Activated naive CD8-positive, alpha-beta T cell treated with anti-CD3 and anti-CD28 coated beads, Interleukin-2, amount 10 ng/mL, durations not matched to agents 7 days and 5 days (primary cell): Measurements from ENCODE around the gene PDE4B. TPM values are rescaled to one million over a fixed set of nuclear protein-coding genes. Genes with fewer than 3 reads are reported as not detected.

Experiments
- ATAC-seq: fragments of 150-1000 bp; cut with Tn5 transposase; one replicate; pipeline ENCODE4 v1.10.0; 2021; ENCODE audit warnings: low read depth, moderate library complexity
- POLR2A ChIA-PET: fragments of 350-600 bp; sonication (Branson Sonifier 250); formaldehyde crosslinking; loops from one replicate; lab custom pipeline; 2021; ENCODE audit warnings: antibody characterized with exemption; lab: Charles Lee
- DNase-seq: peaks from one replicate; pipeline ENCODE4 v3.0.0; 2021
- H3K27ac Mint-ChIP-seq: one replicate; pipeline ENCODE4 v1.8.0; 2022; ENCODE audit warnings: mild to moderate bottlenecking, mixed read lengths
- H3K27me3 Mint-ChIP-seq: one replicate; pipeline ENCODE4 v1.8.0; 2022; ENCODE audit warnings: mild to moderate bottlenecking, moderate library complexity, mixed read lengths
- H3K36me3 Mint-ChIP-seq: one replicate; pipeline ENCODE4 v1.8.0; 2021; ENCODE audit warnings: mild to moderate bottlenecking, mixed read lengths
- H3K4me1 Mint-ChIP-seq: one replicate; pipeline ENCODE4 v1.8.0; 2021; ENCODE audit warnings: mixed read lengths
- H3K4me3 Mint-ChIP-seq: one replicate; pipeline ENCODE4 v1.8.0; 2022; ENCODE audit warnings: mild to moderate bottlenecking, moderate library complexity, mixed read lengths
- H3K9me3 Mint-ChIP-seq: one replicate; pipeline ENCODE4 v1.8.0; 2021; ENCODE audit warnings: mixed read lengths
- total RNA-seq, 2 experiments: library from RNA; stranded (reverse); gene quantifications; one replicate each; pipeline ENCODE4 v1.2.3, GENCODE V29; 2021

The PDE4B gene
- total RNA-seq, 2 experiments from 2014 or later = 36.1 to 40.0 TPM

- H3K27ac Mint-ChIP-seq = no peak overlapping the region
- POLR2A ChIA-PET = no interaction called here
- no peak overlapping the region for H3K4me3 Mint-ChIP-seq
These were observed 418.8 kb downstream of the PDE4B start for GRCh38 chr1:66211521-66211920.

GRCh38 chr1:66213491-66213890, 420.8 kb downstream of the PDE4B start:
- Mint-ChIP-seq H3K27me3 (no peaks in the 10 kb centered on the region), H3K4me1 (peaks cover 12% of the 10 kb centered on the region), H3K9me3 (peaks cover 2% of the 10 kb centered on the region)

More at GRCh38 chr1:66211521-66211920, 418.8 kb downstream of the PDE4B start:
- ATAC-seq (no peak), DNase-seq (no peak)
- H3K4me1 Mint-ChIP-seq = peaks cover 10% of the 10 kb centered on the region
- no peaks in the 10 kb centered on the region for H3K27me3 Mint-ChIP-seq
- H3K9me3 Mint-ChIP-seq = peaks cover 2% of the 10 kb centered on the region
- H3K36me3 Mint-ChIP-seq = no peaks in the 10 kb centered on the region

GRCh38 chr1:66214901-66215300, 422.2 kb downstream of the PDE4B start:
- Mint-ChIP-seq H3K27ac (peak overlapping the region; percentile 18), H3K27me3 (no peaks in the 10 kb centered on the region), H3K36me3 (no peaks in the 10 kb centered on the region), H3K4me3 (no peak overlapping the region), H3K9me3 (peaks cover 2% of the 10 kb centered on the region), H3K4me1 (peaks cover 12% of the 10 kb centered on the region)
- DNase-seq (no peak), ATAC-seq (peak; percentile 67)
- POLR2A ChIA-PET = no interaction called here

More at GRCh38 chr1:66213491-66213890, 420.8 kb downstream of the PDE4B start:
- Mint-ChIP-seq H3K4me3 (no peak overlapping the region), H3K36me3 (no peaks in the 10 kb centered on the region), H3K27ac (no peak overlapping the region)
- POLR2A ChIA-PET = no interaction called here
- no peak for ATAC-seq
- DNase-seq = no peak

GRCh38 chr1:66217021-66217420, 424.3 kb downstream of the PDE4B start:
- Mint-ChIP-seq H3K36me3 (no peaks in the 10 kb centered on the region), H3K4me1 (peaks cover 12% of the 10 kb centered on the region), H3K27ac (no peak overlapping the region), H3K27me3 (no peaks in the 10 kb centered on the region), H3K9me3 (peaks cover 2% of the 10 kb centered on the region), H3K4me3 (no peak overlapping the region)
- no peak for DNase-seq
- ATAC-seq = no peak
- POLR2A ChIA-PET = no interaction called here

- H3K36me3 Mint-ChIP-seq = no peaks in the 10 kb centered on the region
- no peaks in the 10 kb centered on the region for H3K27me3 Mint-ChIP-seq
- ATAC-seq = no peak
- no peak for DNase-seq
- H3K4me3 Mint-ChIP-seq = no peak overlapping the region
- POLR2A ChIA-PET = no interaction called here
- H3K9me3 Mint-ChIP-seq = peaks cover 2% of the 10 kb centered on the region
- H3K4me1 Mint-ChIP-seq = peaks cover 12% of the 10 kb centered on the region
- no peak overlapping the region for H3K27ac Mint-ChIP-seq
These were observed 424.9 kb downstream of the PDE4B start for GRCh38 chr1:66217561-66217960.

- POLR2A ChIA-PET = no interaction called here
- ATAC-seq (no peak), DNase-seq (no peak)
- Mint-ChIP-seq H3K27me3 (peaks cover 8% of the 10 kb centered on the region), H3K4me1 (peaks cover 3% of the 10 kb centered on the region), H3K9me3 (peaks cover 2% of the 10 kb centered on the region), H3K27ac (no peak overlapping the region), H3K36me3 (no peaks in the 10 kb centered on the region), H3K4me3 (no peak overlapping the region)
These were observed 427.8 kb downstream of the PDE4B start for GRCh38 chr1:66220477-66220876.

- POLR2A ChIA-PET = no interaction called here
- Mint-ChIP-seq H3K27ac (no peak overlapping the region), H3K27me3 (peaks cover 8% of the 10 kb centered on the region), H3K36me3 (no peaks in the 10 kb centered on the region), H3K4me1 (no peaks in the 10 kb centered on the region), H3K9me3 (no peaks in the 10 kb centered on the region), H3K4me3 (no peak overlapping the region)
- no peak for DNase-seq
- no peak for ATAC-seq
These were observed 431.0 kb downstream of the PDE4B start for GRCh38 chr1:66223681-66224080.

- Mint-ChIP-seq H3K4me3 (no peak overlapping the region), H3K27me3 (peaks cover 8% of the 10 kb centered on the region), H3K36me3 (no peaks in the 10 kb centered on the region), H3K4me1 (no peaks in the 10 kb centered on the region), H3K9me3 (no peaks in the 10 kb centered on the region), H3K27ac (no peak overlapping the region)
- POLR2A ChIA-PET = no interaction called here
- ATAC-seq (no peak), DNase-seq (no peak)
These were observed 434.3 kb downstream of the PDE4B start for GRCh38 chr1:66226985-66227384.

- POLR2A ChIA-PET = no interaction called here
- H3K27me3 Mint-ChIP-seq = peaks cover 8% of the 10 kb centered on the region
- H3K4me3 Mint-ChIP-seq = no peak overlapping the region
- DNase-seq (no peak), ATAC-seq (no peak)
- H3K27ac Mint-ChIP-seq = no peak overlapping the region
- H3K4me1 Mint-ChIP-seq = no peaks in the 10 kb centered on the region
- H3K9me3 Mint-ChIP-seq = no peaks in the 10 kb centered on the region
- H3K36me3 Mint-ChIP-seq = no peaks in the 10 kb centered on the region
These were observed 435.3 kb downstream of the PDE4B start for GRCh38 chr1:66227966-66228365.

- no peak for DNase-seq
- Mint-ChIP-seq H3K27ac (no peak overlapping the region), H3K4me3 (no peak overlapping the region), H3K27me3 (peaks cover 13% of the 10 kb centered on the region), H3K9me3 (no peaks in the 10 kb centered on the region), H3K4me1 (no peaks in the 10 kb centered on the region), H3K36me3 (no peaks in the 10 kb centered on the region)
- ATAC-seq = no peak
- POLR2A ChIA-PET = no interaction called here
These were observed 438.5 kb downstream of the PDE4B start for GRCh38 chr1:66231217-66231616.

GRCh38 chr1:66231681-66232463, 439.2 kb downstream of the PDE4B start:
- Mint-ChIP-seq H3K27ac (no peak overlapping the region), H3K4me1 (no peaks in the 10 kb centered on the region), H3K4me3 (no peak overlapping the region), H3K9me3 (no peaks in the 10 kb centered on the region), H3K27me3 (peaks cover 18% of the 10 kb centered on the region), H3K36me3 (no peaks in the 10 kb centered on the region)
- DNase-seq (no peak), ATAC-seq (no peak)
- POLR2A ChIA-PET = no interaction called here

GRCh38 chr1:66237042-66237441, 444.3 kb downstream of the PDE4B start:
- H3K4me3 Mint-ChIP-seq = no peak overlapping the region
- peaks cover 27% of the 10 kb centered on the region for H3K27me3 Mint-ChIP-seq
- DNase-seq (no peak), ATAC-seq (no peak)
- POLR2A ChIA-PET = no interaction called here
- H3K4me1 Mint-ChIP-seq = no peaks in the 10 kb centered on the region
- H3K36me3 Mint-ChIP-seq = no peaks in the 10 kb centered on the region
- H3K9me3 Mint-ChIP-seq = no peaks in the 10 kb centered on the region
- no peak overlapping the region for H3K27ac Mint-ChIP-seq

- Mint-ChIP-seq H3K36me3 (no peaks in the 10 kb centered on the region), H3K9me3 (no peaks in the 10 kb centered on the region), H3K27me3 (peaks cover 27% of the 10 kb centered on the region), H3K4me3 (no peak overlapping the region), H3K4me1 (no peaks in the 10 kb centered on the region), H3K27ac (no peak overlapping the region)
- POLR2A ChIA-PET = no interaction called here
- DNase-seq (no peak), ATAC-seq (no peak)
These were observed 445.2 kb downstream of the PDE4B start for GRCh38 chr1:66237722-66238479.

GRCh38 chr1:66239834-66240233, 447.1 kb downstream of the PDE4B start:
- DNase-seq (no peak), ATAC-seq (no peak)
- POLR2A ChIA-PET = no interaction called here
- H3K4me3 Mint-ChIP-seq = no peak overlapping the region
- no peak overlapping the region for H3K27ac Mint-ChIP-seq
- H3K4me1 Mint-ChIP-seq = no peaks in the 10 kb centered on the region
- H3K9me3 Mint-ChIP-seq = no peaks in the 10 kb centered on the region
- H3K36me3 Mint-ChIP-seq = no peaks in the 10 kb centered on the region
- H3K27me3 Mint-ChIP-seq = peaks cover 18% of the 10 kb centered on the region
